Hematopoietic multipotent progenitor cell treated with erythropoietin and hydrocortisone succinate and interleukin-3 and kit ligand, for 4 days (in vitro differentiated cells): ENCODE results near the gene LTBP3.
A peak's percentile ranks its signal among the peaks of the same experiment; 100 is the strongest.

ENCODE experiments used
- DNase-seq: peaks from one replicate; pipeline ENCODE4 v3.0.0-alpha.2; 2015

The LTBP3 gene

DNA sequence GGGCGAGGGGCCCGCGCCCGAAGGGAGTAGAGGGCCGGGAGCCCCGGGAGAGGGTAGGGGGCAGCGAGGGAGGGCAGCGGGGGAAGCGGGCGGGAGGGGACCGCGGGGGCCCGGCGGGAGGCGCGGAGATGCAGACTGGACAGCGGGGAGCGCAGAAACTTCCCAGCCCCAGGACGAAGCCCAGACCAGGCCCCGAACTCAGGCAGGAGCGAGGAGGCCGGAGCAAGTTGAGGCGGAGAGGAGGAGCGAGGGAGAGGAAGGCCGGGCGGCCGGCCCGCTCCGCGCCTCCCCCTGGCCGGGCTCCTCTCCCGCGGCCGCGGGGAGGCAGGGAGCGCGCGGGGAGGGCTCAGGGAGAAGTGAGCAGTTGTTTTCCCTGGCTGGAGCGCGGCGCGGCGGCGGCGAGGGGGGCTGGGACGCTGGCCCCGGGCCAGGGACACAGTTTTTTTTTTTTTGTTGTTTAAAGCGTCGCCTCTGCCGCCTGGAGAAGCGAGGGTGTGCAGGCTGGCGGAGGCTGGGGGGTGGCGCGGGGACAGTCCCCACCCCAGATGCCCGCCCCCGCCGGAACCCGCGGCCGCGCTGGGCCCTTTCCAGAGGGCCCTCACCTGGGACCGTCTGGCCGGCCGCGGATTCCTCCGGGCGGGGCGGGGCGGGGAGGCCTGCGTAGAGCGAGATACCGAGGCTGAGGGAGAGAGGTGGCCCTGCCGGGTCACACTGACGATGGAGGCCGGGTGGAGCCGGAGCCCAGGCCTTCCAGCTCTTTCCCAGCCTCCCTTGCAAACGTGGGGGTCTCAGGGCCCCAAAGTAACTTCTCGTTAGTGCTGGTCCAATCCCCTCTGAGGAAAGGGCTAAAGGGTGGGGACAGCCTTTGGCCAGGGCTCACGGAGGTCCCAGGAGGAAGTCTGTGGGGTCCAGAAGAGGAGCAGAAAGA is at the start of gene LTBP3:
Gene LTBP3, minus strand, starts transcription at position 358 of the 928 bp plus-strand sequence. CDS start 400 bp downstream, outside the sequence.
- peak; percentile 77 for DNase-seq

DNA sequence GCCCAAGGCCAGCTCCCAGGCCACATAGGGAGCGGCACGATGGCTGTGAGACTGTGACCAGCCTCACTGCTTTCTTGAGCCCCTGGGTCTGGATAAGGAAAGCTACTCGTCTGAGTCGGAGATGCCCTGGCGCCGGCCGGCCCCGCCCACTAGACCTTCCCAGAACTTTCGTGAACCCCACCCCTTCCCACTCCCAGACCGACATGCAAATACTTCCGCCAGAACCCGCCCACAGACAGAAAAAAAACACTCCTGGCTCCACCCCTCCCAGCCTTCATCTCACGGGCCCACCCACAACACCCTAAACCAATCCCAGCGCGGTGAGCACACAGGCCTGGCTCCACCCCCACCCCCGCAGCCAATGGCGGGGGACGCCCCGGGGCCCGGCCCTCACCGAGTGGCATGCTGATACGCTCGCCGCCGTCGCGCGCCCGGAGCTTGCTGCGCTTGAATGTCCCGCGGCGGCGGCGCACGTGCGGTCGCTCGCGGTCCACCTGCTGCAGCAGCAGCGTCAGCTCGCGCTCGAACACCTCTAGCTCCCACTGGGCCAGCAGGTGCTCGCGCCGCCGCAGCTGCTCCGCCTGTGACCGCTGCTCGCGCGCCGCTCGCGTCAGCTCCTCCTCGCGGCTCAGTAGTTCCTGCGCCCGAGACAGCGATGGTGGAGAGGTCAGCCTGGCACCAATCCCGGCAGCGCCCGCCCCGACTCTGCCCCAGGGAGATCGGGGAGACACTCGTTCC is 48.9 kb upstream of the LTBP3 start:
- peak; percentile 54 for DNase-seq

GRCh38 chr11:65604258-65604657 is 46.1 kb upstream of the LTBP3 start:
- DNase-seq = no peak

DNA sequence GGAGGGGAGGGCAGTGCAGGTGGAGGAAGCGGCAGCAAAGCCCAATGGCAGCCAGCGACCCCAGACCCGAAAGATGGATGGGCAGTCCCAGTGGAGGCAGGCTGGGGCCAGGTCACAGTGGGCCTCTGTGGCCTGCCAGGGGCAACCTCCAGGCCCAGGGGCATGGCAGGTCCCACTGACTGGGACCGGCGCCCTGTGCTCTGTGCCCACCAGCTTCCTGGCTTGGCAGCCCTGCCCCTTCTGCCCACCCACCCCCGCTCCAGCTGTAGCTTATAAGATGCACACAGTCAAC is 41.7 kb upstream of the LTBP3 start:
- DNase-seq = no peak

GRCh38 chr11:65599216-65599954 is 41.2 kb upstream of the LTBP3 start:
- no peak for DNase-seq

DNA sequence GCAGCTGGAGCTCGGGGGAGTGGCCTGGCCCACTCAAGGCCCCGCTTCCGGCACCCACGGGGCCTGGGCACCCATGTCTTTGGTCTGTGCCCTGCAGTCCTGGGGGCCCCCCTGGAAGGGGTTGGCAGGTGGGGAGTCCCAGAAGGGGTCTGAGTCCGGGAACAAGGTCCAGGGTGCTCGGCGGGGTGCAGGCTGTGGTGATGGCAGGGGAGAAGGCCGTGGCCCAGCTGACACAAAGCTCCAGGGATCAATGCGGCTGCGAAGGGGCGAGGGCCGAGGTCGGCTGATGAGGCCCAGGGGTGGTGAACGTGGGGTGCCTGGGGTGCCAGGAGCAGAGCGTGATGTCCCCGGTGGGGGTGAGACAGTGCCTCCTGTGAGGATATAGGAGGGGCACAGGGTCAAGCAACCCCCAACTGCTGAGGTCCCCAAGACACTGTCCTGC is 40.1 kb upstream of the LTBP3 start:
- DNase-seq = no peak

- no peak for DNase-seq
These were observed 38.4 kb upstream of the LTBP3 start for GRCh38 chr11:65596520-65596919.

- peak; percentile 58 for DNase-seq
These were observed 37.6 kb upstream of the LTBP3 start, which contains the start of gene KCNK7 for GRCh38 chr11:65595543-65596281. Gene KCNK7 (minus strand): TSS chr11:65595800. CDS start chr11:65595772, 28 bp downstream.

DNA sequence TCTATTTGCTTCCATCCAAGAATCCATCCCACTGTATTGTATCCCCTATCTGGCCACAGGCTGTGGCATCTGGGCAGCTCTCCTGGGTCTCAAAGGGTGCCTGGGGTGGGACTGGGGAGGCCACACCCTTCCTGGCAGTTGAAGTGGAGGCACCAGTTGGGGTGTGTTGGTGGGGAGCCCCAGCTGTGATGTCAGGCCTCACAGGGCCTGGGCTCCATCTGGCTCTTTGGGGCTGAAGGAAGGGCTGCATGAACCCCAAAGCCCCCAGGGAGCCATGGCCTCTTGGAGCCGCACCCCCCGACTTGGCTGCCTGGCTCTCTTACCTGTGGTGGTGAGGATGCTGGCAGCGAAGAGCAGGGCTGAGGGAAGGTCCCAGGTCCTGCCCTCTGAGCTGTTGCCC is 37.0 kb upstream of the LTBP3 start:
- peak; percentile 70 for DNase-seq

DNA sequence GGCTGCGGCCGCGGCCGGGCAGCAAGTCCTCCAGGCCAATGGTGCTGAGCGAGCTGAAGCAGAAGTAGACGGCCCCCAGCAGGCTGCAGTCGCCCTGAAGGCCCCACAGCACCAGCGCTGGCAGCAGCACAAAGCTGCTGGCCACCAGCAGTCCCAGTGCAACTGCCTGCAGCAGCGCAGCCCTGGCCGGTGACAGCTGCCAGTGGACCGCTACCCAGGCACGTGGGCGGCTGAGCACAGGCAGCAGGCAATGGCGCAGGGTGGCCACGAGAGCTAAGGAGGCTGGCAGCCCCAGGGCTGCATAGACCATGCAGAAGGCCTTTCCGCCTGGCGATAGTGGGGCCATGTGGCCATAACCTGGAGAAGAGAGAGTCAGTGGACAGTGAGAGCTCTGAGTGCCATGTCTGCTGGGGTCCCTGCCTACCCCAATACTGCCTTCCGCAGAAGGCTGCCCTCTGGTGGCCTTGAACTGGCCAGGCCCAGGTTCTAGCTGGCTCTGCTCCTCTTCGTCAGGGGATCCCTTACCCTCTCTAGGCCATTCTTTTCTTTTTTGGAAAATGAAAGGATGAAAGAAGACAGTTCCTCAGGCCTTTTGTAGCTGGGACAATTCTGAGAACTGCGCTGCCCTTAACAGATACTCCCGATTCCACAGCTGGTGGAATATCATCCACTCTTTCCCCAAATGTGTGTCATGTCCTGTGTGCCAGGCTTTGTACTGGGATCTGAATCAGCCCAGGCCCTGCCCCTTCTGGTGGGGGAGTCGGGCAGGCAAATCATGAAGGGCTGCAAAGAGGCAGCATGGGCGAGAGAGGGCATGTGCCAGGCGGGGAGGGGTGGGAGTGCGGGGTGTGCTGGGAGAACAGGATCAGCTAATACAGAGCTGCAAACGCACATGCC is 35.6 kb upstream of the LTBP3 start:
- DNase-seq = peak; percentile 77

DNA sequence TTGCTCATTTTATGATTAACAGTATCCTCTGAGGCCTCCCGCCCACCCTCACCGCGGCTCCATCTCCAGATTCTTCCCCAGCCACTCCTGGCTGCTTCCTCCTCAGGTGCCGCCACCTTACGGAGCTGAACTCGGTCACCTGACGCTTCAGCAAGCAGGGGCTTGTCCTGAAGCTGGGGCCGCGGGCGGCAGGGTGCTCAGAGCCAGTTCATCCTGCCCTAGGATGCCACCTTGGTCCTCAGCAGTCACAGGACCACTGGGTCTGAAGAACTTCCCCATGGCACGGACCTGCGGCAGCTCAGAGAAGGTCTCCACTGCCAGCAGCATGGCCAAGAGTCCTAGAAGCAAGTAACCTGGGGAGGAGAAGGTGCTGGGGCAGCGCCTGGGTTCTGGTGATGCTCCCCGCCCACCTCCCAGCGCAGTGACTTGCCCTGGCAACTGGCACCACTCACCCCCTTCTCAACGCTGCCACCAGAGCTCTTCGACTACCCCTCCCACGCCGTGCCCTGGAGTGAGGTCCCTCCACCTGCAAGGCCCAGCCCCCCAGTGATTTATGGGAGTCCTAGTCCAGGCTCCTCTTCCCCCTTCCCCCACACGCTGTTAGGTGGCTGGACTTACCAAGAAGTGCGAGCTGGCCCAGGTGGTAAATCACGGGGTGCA is 34.8 kb upstream of the LTBP3 start:
- no peak for DNase-seq

- DNase-seq = no peak
These were observed 34.0 kb upstream of the LTBP3 start for GRCh38 chr11:65591939-65592857.

DNA sequence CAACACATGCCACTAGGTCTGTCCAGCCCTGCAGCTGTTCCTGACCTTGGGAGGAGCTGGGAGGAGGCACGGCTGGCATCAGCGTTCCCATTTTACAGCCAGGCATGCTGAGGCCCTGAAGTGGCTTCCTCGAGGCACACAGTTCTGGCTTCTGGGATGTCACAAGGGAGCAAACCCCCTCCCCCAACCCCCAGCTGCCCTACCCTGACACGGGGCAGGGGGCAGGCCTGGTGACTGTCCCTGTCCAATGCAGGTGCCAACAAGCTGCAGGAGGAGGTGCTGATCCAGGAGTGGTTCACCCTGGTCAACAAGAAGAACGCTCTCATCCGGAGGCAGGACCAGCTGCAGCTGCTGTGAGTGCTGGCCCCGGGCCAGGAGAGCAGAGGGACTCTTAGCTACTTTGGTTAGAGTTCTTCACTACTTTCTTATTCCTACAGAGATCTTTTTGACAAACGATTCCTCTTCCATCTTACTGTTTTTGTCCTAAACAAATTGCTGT is 32.1 kb upstream of the LTBP3 start:
- DNase-seq = no peak

DNA sequence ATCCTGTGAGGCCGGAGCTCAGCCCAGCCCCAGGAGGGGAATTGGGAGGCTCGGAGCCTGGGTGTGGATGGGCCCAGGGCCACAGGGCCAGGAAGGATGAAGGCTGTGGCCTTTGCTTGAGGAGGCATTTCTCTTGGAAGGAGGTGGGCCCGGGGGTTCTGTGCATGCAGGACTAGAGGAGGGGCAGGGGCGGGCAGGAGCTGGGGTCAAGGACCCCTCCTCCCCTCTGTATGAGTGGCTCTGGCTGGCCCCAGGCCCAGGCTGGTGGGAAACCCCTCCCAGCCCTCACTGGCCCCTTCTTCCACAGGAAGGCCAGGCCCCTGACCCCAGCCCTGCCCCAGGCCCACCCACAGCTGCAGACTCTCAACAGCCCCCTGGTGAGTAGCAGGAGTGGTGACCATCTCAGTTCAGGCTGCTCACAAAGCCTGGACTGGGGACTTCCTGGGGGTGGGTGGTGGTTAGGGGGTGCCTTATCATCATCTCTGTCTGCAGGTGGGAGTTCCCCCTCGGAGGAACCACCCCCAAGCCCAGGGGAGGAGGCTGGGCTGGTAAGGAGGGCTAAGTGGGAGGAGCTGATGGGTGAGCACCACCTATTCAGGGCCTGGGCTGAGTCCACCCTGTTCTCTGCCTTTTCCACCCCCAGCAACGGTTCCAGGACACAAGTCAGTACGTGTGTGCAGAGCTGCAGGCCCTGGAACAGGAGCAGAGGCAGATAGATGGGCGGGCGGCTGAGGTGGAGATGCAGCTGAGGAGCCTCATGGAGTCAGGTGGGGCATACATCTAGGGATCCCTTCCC is 31.5 kb upstream of the LTBP3 start:
- DNase-seq = peak; percentile 89

- peak; percentile 91 for DNase-seq
These were observed 30.3 kb upstream of the LTBP3 start for GRCh38 chr11:65588199-65589054.

DNA sequence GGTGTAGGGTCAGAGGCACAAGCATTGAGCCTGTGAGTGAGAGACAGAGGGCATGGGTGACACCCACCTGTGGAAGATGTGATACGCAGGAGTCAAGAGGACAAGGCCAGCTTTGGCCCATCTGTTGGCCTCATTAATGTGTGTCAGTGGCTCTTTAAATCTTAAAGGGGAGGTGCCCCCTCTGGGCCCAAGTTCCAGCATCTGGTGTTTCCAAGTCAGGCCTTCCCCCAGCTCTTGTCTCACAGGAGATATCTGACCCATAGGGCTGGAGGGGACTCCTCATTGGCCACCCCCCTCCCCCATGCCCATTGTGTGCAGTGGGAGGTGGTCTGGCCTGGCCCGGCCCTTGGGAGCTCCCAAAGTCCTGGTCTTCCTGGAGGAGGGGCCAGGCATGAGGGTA is 28.5 kb upstream of the LTBP3 start:
- DNase-seq = peak; percentile 31

- no peak for DNase-seq
These were observed 28.1 kb upstream of the LTBP3 start for GRCh38 chr11:65586247-65586630.
